T47D (cell line): ENCODE data around the gene AVL9.

ENCODE experiments used
- DNase-seq, 2 experiments: peaks; one replicate each; pipeline versions ENCODE4 v3.0.0 to v3.0.0-alpha.2; 2011 to 2012; ENCODE audit warnings: low read depth in 1 of 2, low spot score in 1 of 2
- JUND ChIP-seq: IDR thresholded peaks from 2 replicates; pipeline ENCODE4 v1.6.1; 2012; ENCODE audit warnings: low read depth
- in situ Hi-C: cut with HindIII; loops from 2 replicates; pipeline ENCODE4 v1.10.0; 2016; ENCODE audit warnings: low sequenced_read_pairs, low pct_unique_long_range_greater_than_20kb

Gene AVL9

GRCh38 chr7:32531402-32531801, 36.1 kb downstream of the AVL9 start:
- DNase-seq = no peak
- in situ Hi-C loops = no loop called here
- TF ChIP-seq JUND = no peak

GRCh38 chr7:32532086-32532485, 36.8 kb downstream of the AVL9 start:
- in situ Hi-C loops = no loop called here
- no peak for TF ChIP-seq JUND
- no peak for DNase-seq

DNA sequence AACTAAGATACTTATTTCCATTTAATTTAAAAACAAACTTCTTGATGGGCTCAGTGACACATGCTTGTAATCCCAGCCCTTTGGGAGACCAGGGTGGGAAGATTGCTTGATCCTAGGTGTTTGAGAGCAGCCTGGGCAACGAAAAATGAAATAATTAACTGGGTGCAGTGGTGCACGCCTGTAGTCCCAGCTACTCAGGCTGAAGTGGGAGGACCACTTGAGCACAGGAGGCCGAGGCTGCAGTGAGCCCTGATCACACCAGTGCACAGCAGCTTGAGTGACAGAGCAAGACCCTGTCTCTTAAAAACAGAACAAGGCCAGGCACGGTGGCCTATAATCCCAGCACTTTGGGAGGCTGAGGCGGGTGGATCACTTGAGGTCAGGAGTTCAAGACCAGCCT, 37.4 kb downstream of the AVL9 start:
- in situ Hi-C loops = no loop called here
- no peak for TF ChIP-seq JUND
- DNase-seq = no peak

DNA sequence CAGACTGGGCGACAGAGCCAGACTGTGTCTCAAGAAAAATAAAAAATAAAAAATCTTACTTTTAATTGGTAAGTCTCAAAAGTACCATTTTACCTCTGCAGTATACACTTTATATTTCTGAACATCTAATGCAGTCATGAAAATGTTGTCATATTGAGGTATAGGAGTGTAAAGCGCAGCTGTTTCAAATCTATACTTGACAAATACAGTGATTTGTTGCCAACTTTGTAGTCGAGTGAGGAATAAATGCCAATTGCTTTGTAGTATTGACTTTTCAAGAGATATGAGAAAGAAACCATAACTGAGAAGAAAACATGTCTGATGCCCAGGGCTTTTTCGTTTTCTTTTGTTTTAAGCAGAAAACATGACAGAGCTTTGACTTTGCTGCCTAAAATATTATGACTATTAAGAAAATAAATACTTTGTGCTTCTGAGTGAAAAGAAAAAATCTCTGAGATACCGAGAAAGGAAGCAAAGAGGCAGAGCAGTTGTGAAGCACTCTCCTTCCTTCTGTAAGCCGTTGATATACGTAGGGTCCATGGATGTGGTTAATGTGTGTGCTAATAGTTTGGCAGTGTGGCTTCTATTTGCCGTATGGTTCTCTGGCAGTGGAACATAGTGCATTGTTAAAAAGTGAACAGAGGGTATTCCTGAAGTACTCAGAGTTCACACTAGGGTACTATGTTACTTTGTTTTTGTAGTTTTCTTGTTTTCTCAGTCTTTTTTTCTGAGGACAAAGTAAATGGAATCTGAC, 38.2 kb downstream of the AVL9 start:
- TF ChIP-seq JUND = no peak
- no peak for DNase-seq
- in situ Hi-C loops = no loop called here

DNA sequence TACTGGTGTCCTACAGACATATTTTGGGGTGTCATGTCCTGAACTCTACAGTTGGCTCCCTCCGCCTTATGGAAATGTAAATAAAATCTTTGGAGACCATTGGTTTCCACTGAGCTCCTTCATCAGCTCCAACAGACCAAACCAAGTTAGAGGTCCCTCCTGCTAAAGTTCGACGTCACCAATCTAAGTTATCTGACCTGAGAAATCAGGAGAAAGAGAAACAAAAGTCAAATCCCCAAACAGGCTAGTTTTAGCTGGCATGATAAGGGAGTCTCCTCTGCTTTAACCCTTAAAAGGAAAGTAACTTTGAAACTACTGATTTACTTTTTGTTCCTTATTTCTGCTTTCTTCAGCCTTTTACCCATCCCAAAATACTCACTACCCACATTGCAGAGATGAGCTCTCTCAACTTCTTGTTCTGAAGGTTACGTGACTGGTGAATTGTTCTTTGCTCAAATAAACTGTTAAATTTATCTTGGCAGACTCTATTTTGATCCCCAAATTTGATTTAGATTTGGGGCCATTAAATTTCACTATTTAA, 39.9 kb downstream of the AVL9 start:
- in situ Hi-C loops = no loop called here
- DNase-seq = no peak
- no peak for TF ChIP-seq JUND

GRCh38 chr7:32536016-32536415, 40.7 kb downstream of the AVL9 start:
- in situ Hi-C loops = no loop called here
- DNase-seq = no peak

DNA sequence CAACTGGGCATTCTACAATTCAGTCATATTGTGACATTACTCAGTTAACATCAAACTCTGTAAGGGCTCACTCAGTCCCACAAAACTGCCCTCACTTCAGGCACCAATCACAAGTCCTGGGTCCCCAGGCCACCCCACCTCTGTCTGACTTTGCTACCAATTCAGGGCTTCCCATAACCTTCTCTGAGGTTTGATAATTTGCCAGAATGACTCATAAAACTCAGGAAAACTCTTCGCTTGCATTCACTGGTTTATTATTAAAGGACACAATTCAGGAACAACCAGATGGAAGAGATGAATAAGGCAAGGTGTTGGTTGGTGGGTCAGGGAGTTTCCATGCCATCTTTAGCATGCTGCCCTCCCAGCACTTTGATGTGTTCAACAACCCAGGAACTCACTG, 41.3 kb downstream of the AVL9 start:
- in situ Hi-C loops = no loop called here
- no peak for DNase-seq
- TF ChIP-seq JUND = no peak

More at GRCh38 chr7:32536016-32536415, 40.7 kb downstream of the AVL9 start:
- TF ChIP-seq JUND = no peak

- TF ChIP-seq JUND = no peak
- DNase-seq = no peak
- in situ Hi-C loops = no loop called here
Measured at GRCh38 chr7:32537760-32538159, 42.5 kb downstream of the AVL9 start.

DNA sequence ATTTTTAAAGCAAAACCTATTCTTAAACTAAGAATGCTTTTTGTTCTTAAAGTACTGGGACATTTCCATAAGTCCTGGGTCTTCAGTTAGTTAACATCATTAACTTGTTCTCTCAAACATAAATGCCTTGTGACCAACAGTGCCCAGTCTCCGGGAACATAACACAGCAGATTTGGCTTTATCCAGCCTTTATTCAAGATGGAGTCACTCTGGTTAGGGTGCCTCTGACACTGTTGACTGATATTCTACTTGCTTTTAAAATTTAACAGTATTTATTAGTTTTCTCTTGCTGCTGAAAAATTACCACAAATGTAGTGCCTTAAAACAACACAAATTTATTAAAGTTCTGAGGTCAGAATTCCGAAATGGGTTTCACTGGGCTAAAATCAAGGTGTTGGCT, 44.1 kb downstream of the AVL9 start:
- no peak for DNase-seq
- in situ Hi-C loops = no loop called here
- no peak for TF ChIP-seq JUND

DNA sequence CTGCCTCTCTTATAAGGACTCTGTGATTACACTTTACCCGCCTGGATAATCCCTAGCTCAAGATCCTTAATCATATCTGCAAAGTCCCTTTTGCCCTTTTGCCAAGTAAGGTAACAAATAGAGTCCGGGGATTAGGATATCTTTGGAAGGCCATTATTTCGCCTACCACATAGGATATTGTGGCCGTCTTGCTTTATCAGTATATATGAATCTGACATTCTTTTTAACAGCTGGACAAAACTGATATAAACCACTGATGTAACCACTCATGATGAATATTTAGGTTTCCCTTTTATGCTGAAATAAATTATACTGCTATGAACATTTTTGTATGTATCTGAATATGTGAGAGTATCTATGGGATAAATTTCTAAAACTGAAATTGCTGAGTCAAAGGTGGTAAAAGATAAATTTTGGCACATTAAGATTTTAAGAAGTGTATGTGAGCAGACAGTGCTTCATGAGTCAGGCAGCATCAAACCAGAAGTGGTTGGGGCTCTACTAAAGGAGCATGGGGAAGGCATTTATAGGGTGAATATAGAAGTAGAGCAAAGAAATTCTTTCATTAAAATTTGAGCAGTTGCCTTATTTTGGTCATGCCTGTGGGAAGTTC, 44.7 kb downstream of the AVL9 start:
- in situ Hi-C loops = no loop called here
- TF ChIP-seq JUND = no peak
- DNase-seq = no peak

GRCh38 chr7:32542595-32542994, 47.3 kb downstream of the AVL9 start:
- no peak for TF ChIP-seq JUND
- DNase-seq = no peak
- in situ Hi-C loops = no loop called here

DNA sequence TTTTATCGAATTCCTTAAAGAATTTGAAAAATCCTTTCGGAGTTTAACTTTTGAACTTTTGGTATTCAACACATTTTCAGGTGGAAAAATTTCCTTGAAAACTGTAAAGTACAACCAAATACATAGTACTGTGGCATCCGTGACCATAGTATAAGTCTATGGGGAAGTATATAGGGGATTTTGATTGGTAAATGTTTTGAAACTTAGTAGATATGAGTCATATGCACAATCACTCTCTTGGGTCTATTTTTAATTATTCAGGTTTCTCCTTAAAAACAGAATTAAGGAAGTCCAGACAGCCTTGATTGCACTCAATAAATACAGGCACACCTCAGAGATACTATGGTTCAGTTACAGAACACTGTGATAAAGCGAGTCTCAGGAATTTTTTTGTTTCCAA, 64.2 kb downstream of the AVL9 start:
- in situ Hi-C loops = no loop called here

DNA sequence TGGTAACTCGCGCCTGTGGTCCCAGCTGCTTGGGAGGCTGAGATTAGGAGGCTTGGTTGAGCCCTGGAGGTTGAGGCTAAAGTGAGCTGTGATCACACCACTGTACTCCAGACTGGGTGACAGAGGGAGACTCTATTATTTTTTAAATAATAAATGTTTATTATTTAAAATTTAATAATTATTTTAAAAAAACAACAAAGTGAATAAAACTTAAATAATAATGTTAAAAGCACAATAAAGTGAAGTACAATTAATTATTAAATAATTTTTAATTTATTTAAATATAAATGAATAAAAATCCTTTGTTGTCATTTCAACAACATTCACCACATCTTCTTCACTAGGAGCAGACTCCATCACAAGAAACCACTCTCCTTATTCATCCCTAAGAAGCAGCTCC, 64.8 kb downstream of the AVL9 start:
- TF ChIP-seq JUND = no peak
- no peak for DNase-seq
- in situ Hi-C loops = no loop called here

More for the DNA sequence above, 64.2 kb downstream of the AVL9 start:
- TF ChIP-seq JUND = no peak
- no peak for DNase-seq
